Activated CD4-positive, alpha-beta T cell treated with anti-CD3 and anti-CD28 coated beads, Interleukin-2, amount 50 U/mL, for 1 hour (primary cell): Measurements from ENCODE around the gene MYO5B.
"Not testable (repeated sequence)": the region's sequence is repeated elsewhere in the genome, so short reads cannot be mapped to it uniquely, and the experiment has no call there.

Source experiments
- DNase-seq: peaks from one replicate; pipeline ENCODE4 v3.0.0-alpha.2; 2020

Gene MYO5B

DNA sequence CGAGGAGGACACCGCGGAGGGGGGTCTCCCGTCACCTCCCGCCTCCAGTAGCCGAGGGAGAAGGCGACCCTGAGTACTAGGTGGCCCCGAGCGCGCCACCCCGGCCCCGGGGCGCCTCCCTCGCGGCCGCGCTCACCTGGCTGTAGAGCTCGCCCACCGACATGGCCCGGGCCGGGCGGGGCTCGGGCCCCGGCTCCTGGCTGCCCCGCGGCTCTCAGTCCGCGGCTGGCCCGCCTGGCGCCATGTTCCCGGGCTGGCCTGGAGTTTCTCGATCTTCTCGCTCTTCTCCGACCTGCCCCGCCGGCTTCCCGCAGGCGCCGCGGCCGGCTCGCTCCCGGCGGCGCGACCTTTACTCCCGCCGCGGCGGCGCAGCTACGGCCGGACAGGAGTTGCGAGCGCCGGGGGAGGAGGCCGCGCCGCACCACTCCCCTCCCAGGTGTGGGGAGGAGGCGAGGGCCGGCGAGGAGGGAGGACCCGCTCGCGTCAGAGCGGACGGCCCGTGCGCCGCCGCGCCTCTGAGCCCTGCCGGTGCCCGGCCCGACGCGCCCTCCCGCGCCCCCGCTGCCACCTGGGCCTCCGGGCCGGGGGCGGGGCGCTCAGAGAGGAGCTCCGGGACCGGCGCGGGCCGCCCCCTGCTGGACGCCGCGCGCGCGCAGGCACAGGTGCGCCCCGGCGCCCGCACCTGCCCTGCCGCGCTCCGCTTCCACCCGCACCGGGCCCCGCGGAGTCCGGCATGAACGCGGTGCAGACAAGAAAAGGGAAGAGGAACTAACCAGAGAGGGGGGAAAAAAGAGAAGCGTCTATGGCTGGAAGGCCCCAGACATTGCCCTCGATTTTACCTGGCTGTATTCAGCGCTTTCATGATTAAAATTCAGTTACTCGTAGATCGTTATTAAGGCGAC, at the start of gene MYO5B:
Gene MYO5B, minus strand, starts transcription at position 517 of the 902 bp plus-strand sequence. Its CDS starts 354 bp downstream, at position 163.
- peak; percentile 44 for DNase-seq

DNA sequence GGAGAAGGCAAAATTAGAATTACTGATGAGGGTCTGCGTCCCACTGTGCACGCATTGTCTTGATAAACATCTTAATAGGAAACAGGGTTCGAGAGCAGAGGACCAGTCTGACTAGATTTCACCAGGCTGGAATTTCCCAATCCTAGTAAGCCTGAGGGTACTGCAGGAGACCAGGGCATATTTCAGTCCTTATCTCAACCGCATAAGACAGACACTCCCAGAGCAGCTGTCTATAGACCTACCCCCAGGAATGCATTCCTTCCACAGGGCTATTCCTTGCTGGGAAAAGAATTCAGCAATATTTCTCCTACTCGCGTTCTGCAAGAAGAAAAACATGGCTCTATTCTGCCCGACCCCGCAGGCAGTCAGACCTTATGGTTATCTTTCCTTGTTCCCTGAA, 46.8 kb upstream of the MYO5B start:
- DNase-seq = not testable (repeated sequence)

DNA sequence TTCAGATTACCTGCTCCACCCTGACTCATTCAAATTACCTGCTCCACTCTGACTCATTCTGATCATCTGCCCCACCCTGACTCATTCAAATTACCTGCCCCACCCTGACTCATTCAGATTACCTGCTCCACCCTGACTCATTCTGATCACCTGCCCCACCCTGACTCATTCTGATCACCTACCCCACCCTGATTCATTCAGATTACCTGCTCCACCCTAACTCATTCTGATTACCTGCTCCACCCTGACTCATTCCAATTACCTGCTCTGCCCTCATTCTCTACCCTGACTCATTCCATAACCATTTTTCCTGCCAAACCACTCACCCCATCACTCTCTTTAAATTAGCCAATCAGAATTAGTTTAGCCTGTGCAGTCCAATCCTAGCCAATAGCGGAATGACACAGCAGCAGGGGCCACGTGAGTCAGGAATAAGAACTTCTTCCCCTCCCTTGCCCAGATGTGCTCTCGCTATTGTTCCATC, 45.2 kb upstream of the MYO5B start:
- no peak for DNase-seq

DNA sequence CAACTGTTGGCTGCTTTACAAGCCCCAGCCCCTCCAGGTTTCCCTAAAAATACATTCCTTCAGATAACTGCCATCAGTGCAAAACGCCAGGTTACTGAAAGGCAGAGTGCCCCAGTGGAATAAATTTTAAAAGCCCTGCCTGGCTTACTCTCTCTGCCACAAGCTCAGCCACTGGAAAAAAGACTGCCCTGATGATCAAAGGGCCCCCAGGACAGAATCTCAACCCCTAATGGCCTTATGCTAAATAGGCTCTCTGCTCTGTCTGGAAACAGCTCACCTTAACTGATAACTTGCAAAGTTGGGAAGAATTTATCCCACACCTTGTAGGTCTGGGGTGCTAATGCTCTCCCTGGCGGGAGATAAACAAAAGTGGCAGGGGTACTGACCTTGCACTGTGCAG, 37.5 kb upstream of the MYO5B start:
- DNase-seq = no peak

DNA sequence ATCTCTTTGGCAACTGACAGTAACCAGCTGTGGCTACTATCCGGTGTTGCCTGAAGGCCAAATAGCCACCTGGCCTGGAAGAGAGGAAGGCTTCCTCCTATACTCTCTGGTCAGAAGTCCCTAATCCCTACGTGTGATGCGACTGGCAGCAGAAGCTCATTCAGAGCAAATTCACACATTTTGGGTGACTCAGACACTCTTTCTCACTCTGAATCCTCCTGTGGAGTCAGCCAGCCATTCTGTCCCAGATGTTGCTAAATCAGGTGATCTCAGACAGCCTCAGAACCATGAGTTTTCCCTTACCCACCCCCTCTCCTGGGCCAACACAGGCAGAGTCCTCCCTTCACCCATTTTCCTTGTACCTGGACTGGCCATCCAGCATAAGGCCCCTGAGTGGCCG, 36.7 kb upstream of the MYO5B start:
- no peak for DNase-seq

DNA sequence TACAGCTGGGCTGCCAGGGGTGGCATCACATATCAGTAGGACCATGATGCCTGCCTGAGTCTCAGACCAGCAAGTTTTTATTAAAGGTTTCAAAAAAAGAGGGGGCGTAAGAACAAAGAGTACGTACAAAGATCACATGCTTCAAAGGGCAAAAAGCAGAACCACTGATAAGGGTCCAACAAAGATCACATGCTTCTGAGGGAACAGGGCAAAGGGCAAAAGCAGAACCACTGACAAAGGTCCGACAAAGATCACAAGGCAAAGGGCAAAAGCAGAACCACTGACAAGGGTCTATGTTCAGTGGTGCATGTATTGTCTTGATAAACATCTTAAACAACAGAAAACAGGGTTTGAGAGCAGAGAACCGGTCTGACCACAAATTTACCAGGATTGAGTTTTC, 25.3 kb upstream of the MYO5B start:
- not testable (repeated sequence) for DNase-seq

DNA sequence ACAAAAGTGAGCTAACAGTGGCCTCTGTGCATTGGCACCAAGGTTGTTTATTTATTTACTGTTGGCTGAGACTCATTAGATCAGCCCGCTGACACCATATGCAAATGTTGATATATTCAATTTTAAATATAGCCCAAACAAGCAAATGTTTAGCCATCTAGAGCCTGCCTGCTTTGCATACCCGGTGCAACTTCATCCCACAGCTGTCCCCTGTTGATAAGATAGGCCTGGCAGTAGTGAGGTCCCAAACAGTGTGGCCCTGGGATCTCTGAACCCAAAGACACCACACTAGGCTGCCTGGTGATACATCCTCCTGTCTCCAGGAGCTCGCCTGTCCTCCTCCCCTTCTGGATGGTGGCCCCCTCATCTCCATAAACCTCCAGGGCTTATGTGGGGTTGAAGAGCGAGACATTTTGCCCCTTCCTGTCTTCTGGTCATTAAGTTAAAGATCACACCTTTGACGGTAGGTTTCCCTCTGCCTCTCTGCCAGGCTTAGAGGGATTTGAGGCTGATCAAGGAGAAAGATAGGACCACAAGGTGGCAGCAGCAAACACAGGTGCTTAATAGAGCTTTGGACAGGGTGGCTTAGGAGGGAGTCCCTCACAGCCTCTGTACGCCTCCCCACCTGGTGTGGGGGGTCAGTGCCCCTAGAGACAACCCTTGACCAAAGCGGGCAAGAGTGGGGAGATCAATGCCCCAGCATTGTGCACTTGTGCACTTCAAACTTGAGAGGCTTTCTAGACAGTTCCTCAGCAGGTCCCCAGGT, 23.7 kb upstream of the MYO5B start:
- DNase-seq = peak; percentile 31

DNA sequence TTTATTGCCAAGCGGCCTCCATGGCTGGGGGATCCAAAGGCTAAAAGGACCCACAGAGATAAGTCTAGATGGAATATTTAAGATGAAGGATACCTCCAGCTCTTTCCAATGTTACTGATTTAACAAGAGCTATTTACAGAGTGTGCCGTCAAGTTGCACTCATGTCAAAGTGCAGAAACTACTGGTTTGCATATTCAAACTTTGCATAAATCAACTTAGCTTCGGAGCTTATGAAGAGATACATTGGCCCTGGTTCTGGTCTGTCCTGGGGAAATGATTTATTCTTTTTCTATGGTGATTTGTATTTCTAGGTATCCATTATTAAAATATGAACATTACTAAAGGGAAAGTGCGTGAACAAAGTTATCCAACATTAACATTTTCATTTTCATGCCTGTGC, 14.4 kb upstream of the MYO5B start:
- no peak for DNase-seq

DNA sequence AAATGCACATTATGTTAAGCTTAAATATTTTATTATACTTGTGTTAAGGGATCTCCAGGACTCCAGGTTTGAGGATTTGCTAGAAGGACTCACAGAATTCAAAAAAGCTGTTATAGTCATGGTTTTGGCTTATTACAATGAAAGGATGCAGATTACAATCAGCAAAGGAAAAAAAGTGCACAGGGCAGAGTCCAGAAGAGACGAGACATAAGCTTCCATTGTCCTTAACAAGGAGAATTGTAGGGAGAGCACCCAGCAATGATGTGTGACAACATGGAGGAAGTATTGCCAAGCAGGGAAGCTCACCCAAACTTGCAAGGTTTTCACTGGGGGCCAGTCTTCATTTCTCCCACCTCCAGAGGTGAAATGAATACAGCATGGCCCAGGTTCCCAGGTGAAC, 12.8 kb upstream of the MYO5B start:
- no peak for DNase-seq

DNA sequence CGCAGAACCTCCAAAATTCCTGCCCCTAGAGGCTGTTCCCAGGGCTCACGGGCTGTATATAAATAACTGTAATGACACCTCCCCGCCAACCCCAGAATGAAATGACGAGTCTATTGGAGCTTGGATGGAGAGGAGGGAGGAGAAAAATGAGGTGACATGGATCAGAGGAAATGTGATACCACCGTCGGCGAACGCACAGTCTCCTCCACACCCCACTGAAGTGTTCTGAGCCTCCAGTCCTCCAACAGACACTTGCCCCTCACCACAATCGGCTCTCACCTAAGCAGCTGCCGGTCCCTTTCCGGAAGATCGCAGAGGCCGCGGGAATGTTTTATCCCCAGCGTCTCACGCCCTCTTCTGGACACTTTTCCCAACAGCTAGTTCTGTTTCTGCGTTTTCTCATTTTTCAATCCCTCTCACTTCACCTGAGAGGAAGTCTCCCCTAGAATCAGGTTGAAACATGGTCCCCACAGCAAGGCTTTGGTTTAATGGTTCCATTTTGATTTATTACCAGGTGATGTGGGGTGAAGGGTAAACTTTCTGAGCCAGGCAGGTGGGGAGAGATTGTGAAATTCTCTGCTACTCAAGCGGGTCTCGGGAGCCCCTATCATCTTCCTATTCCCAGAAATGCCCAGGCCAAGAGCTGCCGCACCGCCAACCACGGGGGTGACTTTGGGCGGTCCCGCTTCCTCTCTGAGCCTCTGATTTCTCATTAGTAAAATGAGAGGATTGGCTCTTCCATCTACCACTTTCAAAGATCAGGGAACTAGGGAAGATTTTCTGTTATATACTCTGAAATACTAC, 9.1 kb upstream of the MYO5B start:
- no peak for DNase-seq

DNA sequence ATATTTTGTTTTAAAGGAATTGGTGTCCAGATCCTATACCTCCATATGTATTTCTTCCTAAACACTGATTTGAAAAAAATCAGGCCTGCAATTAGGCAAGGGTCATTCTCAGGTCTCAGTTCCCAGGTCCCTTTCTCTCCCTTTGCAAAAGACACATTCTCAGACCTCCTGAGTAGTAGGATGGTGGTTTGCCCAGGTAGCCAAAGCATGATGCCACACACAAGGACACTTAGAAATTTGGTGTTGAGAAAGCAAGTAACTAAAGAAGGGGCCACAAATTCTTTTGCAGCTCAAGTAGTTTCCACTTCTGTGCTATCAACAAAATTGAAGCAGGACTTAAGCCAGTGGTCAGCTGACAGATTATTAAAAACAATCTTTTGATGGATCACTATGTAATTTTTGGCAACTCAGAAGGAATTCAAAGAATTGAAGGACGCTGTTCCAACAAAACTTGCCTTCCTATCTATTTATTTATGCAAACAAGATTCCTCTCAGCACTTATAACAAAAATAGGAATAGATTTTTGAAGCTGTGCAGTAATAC, 6.6 kb upstream of the MYO5B start:
- DNase-seq = no peak

DNA sequence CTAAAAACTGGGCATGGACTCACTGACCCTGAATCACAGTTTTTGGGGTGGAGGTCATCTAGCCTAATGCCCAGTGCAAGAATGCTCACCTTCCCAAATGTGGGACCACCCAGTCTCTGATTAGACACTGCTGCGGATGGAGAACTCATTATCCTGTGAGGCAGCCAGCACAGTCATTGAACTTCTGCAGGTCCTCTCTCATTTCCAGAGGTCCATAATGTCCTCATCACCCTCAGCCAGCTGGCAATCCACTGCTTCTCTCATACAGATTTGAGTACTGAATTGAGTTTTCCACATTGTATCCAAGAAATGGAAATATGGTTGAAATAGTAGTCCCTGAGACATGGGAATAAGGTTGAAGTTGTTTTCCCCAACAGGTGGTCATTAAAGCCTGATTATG, 5.0 kb upstream of the MYO5B start:
- no peak for DNase-seq

DNA sequence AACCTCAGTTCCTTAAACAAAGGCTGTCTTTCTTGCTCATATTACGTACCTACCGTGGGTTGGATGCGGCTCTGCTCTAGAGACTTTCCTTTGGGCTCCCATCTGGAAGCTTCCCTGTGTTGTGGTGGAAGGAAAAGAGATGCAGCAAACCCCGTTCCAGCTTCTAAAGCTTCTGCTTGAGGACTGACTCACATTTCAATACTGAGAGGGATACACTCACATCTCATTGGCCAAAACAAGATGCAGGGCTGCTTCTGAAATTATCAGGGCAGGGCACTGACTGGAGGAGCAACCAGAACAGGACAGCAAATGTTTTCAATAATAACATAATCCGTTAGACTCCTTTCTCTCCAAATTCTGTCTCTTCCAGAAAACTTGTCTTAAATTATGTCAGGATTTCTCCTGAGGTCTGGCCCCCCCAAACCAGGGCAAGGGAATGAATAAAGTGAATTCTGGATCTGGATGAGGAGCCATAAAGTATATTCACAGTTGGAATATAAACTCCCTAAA, 4.5 kb upstream of the MYO5B start:
- no peak for DNase-seq

DNA sequence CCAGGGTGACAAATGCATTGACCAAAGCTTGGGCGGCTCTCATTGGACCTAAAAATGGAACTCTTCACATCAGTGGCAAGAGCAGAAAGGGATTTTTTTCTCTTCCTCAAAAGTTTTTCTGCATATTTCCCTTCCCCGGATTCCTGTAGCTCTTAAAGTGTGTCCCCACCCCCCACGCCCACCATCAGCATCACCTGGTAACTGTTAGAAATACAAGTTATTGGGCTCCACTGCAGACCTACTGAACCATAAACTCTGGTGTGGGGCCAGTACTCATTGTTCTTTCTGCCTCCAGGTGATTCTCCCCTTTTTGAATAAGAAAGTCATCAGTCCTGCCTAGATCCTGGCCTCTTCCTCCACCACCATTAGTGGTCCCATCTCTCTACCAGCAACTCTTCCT, 1.3 kb upstream of the MYO5B start:
- DNase-seq = no peak

DNA sequence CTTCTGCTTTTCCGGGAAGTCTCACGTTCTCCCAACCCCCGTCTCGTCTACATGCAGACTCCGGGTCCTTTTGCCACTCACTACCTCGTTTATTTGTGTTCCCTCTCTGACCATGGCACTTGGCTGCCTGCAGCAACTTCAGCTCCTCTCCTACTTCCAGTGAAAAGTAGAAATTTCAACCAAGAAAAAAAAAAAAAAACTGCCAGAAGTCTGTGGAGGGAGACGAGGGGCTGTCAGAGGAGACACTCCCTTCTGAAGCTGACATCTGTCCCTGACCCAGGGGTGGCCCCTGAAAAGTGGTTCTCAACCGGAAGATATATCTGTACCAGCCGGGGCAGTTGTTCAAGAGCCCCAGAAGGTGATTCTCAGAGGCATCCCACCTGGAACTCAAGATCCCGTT, 742 bp upstream of the MYO5B start:
- DNase-seq = no peak

DNA sequence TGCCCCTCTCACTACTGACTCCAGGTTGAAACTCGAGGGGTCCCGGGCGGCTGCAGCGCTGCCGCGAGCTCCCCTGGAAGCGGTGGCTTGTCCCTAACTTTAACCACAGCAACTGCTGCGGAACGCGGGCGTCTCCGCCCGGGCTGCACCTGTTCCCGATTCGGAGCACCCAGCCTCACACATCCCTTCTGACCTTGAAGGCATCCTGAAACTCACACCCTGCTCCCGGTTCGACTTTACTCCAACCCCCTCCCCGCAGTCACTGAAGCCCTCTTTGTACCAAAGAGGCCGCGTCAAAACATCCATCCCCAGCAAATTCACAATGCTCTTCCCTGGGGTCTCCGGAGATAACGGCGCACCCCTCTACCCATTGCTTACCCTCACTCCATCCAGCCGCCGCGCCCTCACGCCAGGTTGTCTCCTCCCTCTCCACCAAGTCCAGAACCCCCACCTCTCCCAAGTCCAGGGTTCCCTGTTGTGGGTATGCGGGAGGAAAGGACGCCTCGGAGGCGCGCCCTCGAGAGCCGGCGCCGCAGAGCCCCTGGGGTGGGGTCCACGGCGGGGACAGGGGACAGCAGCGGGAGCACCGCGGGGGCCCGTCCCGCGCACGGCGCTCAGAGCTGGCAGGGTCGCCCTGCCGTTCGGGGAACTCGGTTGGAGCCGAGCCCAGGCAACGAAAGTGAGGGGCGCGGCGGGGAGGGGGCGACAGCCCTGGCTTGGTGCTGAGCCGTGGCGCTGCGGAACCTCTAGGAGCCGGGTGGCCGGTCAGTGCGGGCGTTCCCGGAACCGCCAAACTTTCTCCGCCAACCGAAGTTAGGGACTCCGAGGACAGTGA, 934 bp downstream of the MYO5B start:
- DNase-seq = no peak

DNA sequence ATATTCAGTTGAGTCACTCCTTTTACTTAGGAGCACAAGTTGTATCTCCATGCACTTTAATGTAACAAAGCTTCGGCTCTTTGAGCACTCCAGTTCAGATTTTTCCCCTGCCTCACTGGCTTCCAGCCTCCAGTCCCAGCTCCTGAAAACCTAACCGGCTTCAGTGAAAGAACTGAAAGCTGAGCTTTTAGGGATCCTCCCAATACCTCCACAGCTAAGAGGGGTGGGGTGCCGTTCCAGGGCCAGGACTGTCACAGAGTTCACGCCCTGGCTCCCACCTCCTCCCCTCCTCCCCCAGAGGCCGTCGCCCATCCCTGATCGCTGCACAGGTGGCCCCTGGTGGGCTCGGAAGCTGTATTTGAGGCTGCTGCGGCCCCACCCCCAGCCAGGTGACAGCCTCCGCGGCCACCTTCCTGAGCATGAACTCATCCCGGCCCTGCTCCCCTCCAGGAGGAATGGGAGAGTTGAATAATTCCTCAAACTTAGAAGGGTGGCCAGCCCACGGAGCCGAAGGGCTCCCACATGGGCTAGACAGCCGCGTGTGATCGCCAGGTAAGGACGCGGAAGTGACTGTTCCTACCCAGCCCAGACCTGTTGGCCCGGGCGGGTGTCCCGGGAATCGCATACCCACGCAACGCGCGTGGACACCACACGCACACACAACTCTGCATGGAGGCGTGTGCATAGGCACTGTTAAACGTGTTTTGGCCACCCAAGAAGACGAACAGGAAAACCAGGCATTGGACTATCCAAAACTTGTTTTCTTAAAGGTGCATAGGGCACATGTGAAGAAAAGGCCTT, 1.8 kb downstream of the MYO5B start:
- DNase-seq = no peak

DNA sequence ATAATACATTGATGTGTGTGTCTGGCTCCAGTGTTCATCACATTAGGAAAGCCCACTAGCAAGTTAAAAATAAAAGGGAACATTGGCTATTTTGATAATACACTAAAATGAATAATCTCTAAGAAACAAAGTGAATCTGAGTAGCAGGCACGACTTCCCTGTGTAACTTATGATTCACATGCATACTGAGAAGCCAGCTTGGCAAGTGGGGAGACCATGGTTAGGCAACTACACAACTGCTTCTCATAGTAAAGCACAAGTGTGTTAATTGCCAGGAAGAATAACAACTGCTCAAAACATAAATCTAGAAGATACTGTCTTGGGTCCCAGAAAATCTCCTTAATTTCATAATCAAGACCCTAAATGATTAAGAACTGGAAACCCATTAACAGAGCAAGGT, 4.0 kb downstream of the MYO5B start:
- no peak for DNase-seq

DNA sequence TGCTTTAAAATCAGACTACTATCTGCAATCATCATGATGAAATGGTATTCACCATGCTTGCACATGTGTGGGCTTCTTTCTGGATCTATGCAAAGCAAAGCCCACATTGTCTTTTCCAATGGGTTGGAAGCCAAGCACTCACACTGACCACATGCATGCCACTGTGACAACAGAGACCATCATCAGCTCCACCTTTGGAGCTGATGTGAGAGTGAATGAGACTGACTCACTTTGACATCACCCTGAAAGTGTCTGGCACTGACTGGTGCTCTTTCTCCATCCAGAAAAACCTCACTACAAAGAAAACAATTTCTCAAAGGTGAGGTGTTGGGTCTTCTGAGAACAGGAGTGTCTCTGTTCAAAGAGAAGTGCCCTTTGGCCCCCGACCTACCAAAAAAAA, 4.7 kb downstream of the MYO5B start:
- DNase-seq = no peak

DNA sequence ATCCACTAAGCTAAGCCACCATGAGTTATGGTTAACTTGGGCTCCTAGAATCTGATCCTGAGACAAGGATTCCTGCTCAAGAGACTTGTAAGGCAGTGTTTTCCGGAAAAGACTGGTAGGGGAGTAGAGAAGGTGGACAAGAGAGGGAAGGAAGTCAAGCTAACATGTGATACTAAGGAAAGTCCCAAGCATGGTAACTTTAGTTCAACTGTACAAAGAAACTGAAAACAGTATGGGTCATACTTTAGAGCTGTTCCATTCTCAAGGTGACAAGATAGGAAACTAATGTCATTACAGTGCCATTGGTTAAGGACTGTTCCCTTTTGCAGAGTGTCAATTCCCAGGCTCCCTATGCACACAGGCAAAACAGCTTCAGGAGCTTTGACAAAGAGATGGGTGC, 5.8 kb downstream of the MYO5B start:
- no peak for DNase-seq

DNA sequence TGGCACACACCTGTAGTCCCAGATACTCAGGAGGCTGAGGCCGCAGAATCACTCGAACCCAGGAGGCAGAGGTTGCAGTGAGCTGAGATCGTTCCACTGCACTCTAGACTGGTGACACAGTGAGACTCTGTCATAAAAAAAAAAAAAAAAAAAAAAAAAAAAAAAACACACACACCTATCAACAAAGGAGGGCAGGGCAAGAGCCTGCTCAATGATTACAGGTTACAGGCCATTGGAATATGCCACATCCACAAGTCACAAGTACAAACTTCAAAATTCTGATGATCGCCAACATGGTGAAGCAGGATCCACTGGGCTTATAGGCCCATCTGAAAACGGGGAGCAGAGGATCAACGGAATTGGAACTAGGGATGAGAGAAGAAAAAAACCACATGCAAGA, 6.3 kb downstream of the MYO5B start:
- no peak for DNase-seq
